IMR-90 (cell line): Measurements from ENCODE around the gene RAD51. TPM values are rescaled to one million over a fixed set of nuclear protein-coding genes. Genes with fewer than 3 reads are reported as not detected.

Experiments
- ATAC-seq: fragments of 200-7000 bp; cut with Tn5 transposase; 2 replicates; pipeline ENCODE4 v1.9.1; 2020; ENCODE audit warnings: low read depth, mild to moderate bottlenecking, moderate library complexity
- BruUV-seq: library from RNA; stranded (reverse); fragments of 400-500 nt; replicated peaks from 2 replicates; lab custom pipeline; 2021; lab: Mats Ljungman, UMichigan
- CTCF ChIA-PET: fragments of 300-600 bp; formaldehyde crosslinking; extraction: SDS; loops from one replicate; lab custom pipeline; 2021; ENCODE audit warnings: antibody characterized with exemption; lab: Yijun Ruan, JAX
- POLR2A ChIA-PET: fragments of 300-600 bp; sonication (Branson Sonifier 250); formaldehyde crosslinking; loops from one replicate; lab custom pipeline; 2022; ENCODE audit warnings: antibody characterized with exemption; ENCODE audit not compliant: unreplicated experiment; lab: Charles Lee
- DNase-seq: peaks from one replicate; pipeline ENCODE4 v3.0.0; 2013
- H2AFZ ChIP-seq: replicated peaks from 2 replicates; pipeline ENCODE3; 2013; ENCODE audit warnings: low read length, mild to moderate bottlenecking; ENCODE audit not compliant: poor library complexity
- H2AK5ac ChIP-seq: 2 replicates; pipeline ENCODE4 v1.6.1; 2013; ENCODE audit warnings: low read depth, low read length, inconsistent platforms
- H2AK9ac ChIP-seq: replicated peaks from 2 replicates; pipeline ENCODE3; 2013; ENCODE audit warnings: mild to moderate bottlenecking, low read depth, low read length, moderate library complexity; ENCODE audit not compliant: poor library complexity
- H2BK120ac ChIP-seq: 2 replicates; pipeline ENCODE4 v1.6.1; 2013; ENCODE audit warnings: low read depth, low read length, inconsistent platforms
- H2BK15ac ChIP-seq: 3 replicates; pipeline ENCODE4 v1.6.1; 2013; ENCODE audit warnings: low read depth, low read length, inconsistent platforms
- H2BK20ac ChIP-seq: 2 replicates; pipeline ENCODE4 v1.6.1; 2013; ENCODE audit warnings: low read depth, mild to moderate bottlenecking, inconsistent platforms, low read length, moderate library complexity
- H2BK5ac ChIP-seq: 2 replicates; pipeline ENCODE4 v1.6.1; 2013; ENCODE audit warnings: mild to moderate bottlenecking, low read depth, low read length, inconsistent platforms; ENCODE audit not compliant: poor library complexity, severe bottlenecking
- H3K14ac ChIP-seq: replicated peaks from 2 replicates; pipeline ENCODE4 v1.6.1; 2013; ENCODE audit warnings: low read depth, low read length, inconsistent platforms
- H3K18ac ChIP-seq: 2 replicates; pipeline ENCODE4 v1.6.1; 2013; ENCODE audit warnings: low read depth, low read length, control low read depth
- H3K23ac ChIP-seq: 2 replicates; pipeline ENCODE4 v1.6.1; 2013; ENCODE audit warnings: low read depth, low read length, inconsistent platforms
- H3K27ac ChIP-seq: 2 replicates; pipeline ENCODE4 v1.5.1; 2013; ENCODE audit warnings: mild to moderate bottlenecking, control low read depth, low read length; ENCODE audit not compliant: insufficient read depth
- H3K27me3 ChIP-seq: 2 replicates; pipeline ENCODE4 v1.6.1; 2013; ENCODE audit warnings: low read length; ENCODE audit not compliant: control insufficient read depth, insufficient read depth
- H3K36me3 ChIP-seq: 2 replicates; pipeline ENCODE4 v1.6.1; 2013; ENCODE audit warnings: low read length, mixed read lengths; ENCODE audit not compliant: control insufficient read depth, insufficient read depth
- H3K4ac ChIP-seq: 2 replicates; pipeline ENCODE4 v1.6.1; 2013; ENCODE audit warnings: low read depth, low read length, inconsistent platforms
- H3K4me1 ChIP-seq: 2 replicates; pipeline ENCODE4 v1.6.1; 2013; ENCODE audit warnings: low read length, mixed read lengths; ENCODE audit not compliant: control insufficient read depth, insufficient read depth
- H3K4me2 ChIP-seq: 2 replicates; pipeline ENCODE4 v1.6.1; 2013; ENCODE audit warnings: low read depth, mild to moderate bottlenecking, control low read depth, low read length, moderate library complexity
- H3K4me3 ChIP-seq: 2 replicates; pipeline ENCODE4 v1.5.1; 2013; ENCODE audit warnings: low read depth, mild to moderate bottlenecking, control low read depth, low read length, moderate library complexity; ENCODE audit not compliant: insufficient read depth
- H3K56ac ChIP-seq: 2 replicates; pipeline ENCODE4 v1.6.1; 2013; ENCODE audit warnings: low read length, inconsistent platforms; ENCODE audit not compliant: insufficient read depth; ENCODE audit errors: extremely low read depth
- H3K79me1 ChIP-seq, 2 experiments: 2 replicates each; pipeline ENCODE4 v1.6.1; 2013; ENCODE audit warnings: low read length in 2 of 2, inconsistent platforms in 1 of 2, low read depth in 1 of 2
- H3K9ac ChIP-seq: 2 replicates; pipeline ENCODE4 v1.6.1; 2013; ENCODE audit warnings: low read depth, low read length, control low read depth
- H3K9me1 ChIP-seq: 2 replicates; pipeline ENCODE4 v1.6.1; 2013; ENCODE audit warnings: low read length, inconsistent platforms; ENCODE audit not compliant: insufficient read depth
- H3K9me3 ChIP-seq: 2 replicates; pipeline ENCODE4 v1.6.1; 2013; ENCODE audit warnings: low read length; ENCODE audit not compliant: control insufficient read depth, insufficient read depth
- H4K20me1 ChIP-seq: 2 replicates; pipeline ENCODE4 v1.6.1; 2013; ENCODE audit warnings: low read length, inconsistent platforms; ENCODE audit not compliant: insufficient read depth
- H4K5ac ChIP-seq: 2 replicates; pipeline ENCODE4 v1.6.1; 2013; ENCODE audit warnings: mild to moderate bottlenecking, low read depth, low read length, control low read depth
- H4K8ac ChIP-seq, 2 experiments: 2 replicates each; pipeline ENCODE4 v1.6.1; 2013; ENCODE audit warnings: low read depth in 2 of 2, low read length in 2 of 2, control low read depth in 1 of 2, inconsistent platforms in 1 of 2
- H4K91ac ChIP-seq: 2 replicates; pipeline ENCODE4 v1.6.1; 2013; ENCODE audit warnings: low read depth, low read length, inconsistent platforms; ENCODE audit not compliant: insufficient read depth
- CHD1 ChIP-seq: IDR thresholded peaks from 2 replicates; pipeline ENCODE4 v1.6.1; 2012; ENCODE audit warnings: low read depth, low read length, improper control_type of control experiment
- CTCF ChIP-seq: conservative IDR thresholded peaks from 2 replicates; pipeline ENCODE4 v1.5.1; 2012; ENCODE audit warnings: mild to moderate bottlenecking, low read depth, low read length, improper control_type of control experiment
- ELK1 ChIP-seq: fragments of 150-350 bp; IDR thresholded peaks from 2 replicates; pipeline ENCODE4 v1.6.1; 2016; ENCODE audit warnings: low read depth, mild to moderate bottlenecking, low read length, moderate library complexity, borderline replicate concordance
- FOS ChIP-seq: fragments of 150-350 bp; IDR thresholded peaks from 2 replicates; pipeline ENCODE4 v1.6.1; 2016; ENCODE audit warnings: low read depth, low read length
- MAZ ChIP-seq: IDR thresholded peaks from 2 replicates; pipeline ENCODE4 v1.6.1; 2012; ENCODE audit warnings: low read depth, mild to moderate bottlenecking, low read length, improper control_type of control experiment, moderate library complexity, borderline replicate concordance
- MXI1 ChIP-seq: IDR thresholded peaks from 2 replicates; pipeline ENCODE4 v1.6.1; 2012; ENCODE audit warnings: low read depth, mild to moderate bottlenecking, low read length, moderate library complexity, borderline replicate concordance
- POLR2A ChIP-seq: IDR thresholded peaks from 2 replicates; pipeline ENCODE4 v1.6.1; 2012; ENCODE audit warnings: mild to moderate bottlenecking, low read depth, low read length
- RCOR1 ChIP-seq: IDR thresholded peaks from 2 replicates; pipeline ENCODE4 v1.6.1; 2012; ENCODE audit warnings: mild to moderate bottlenecking, low read length, improper control_type of control experiment; ENCODE audit not compliant: insufficient replicate concordance
- SMC3 ChIP-seq: fragments of 150-350 bp; IDR thresholded peaks from 2 replicates; pipeline ENCODE4 v1.6.1; 2016; ENCODE audit warnings: low read depth, mild to moderate bottlenecking, antibody characterized with exemption, low read length, moderate library complexity
- WGBS, 2 experiments: methylation state at CpG; one replicate each; pipeline versions ENCODE4 v1.1.5 to v1.1.7; 2013; ENCODE audit warnings: missing lambda C conversion rate in 2 of 2; ENCODE audit not compliant: insufficient read length in 1 of 2; ENCODE audit errors: extremely low coverage in 2 of 2; 5-methylcytosine and 5-hydroxymethylcytosine counted together
- dilution Hi-C: fragments of 300-500 bp; cut with HindIII; formaldehyde crosslinking; loops from one replicate; pipeline ENCODE4 v1.14.3; 2018; ENCODE audit warnings: low sequenced_read_pairs; ENCODE audit not compliant: unreplicated experiment
- in situ Hi-C: fragments of 300-500 bp; cut with MboI; formaldehyde crosslinking; loops from 3 replicates; pipeline ENCODE4 v1.14.3; 2019; ENCODE audit warnings: low sequenced_read_pairs, inconsistent platforms, mixed read lengths
- intact Hi-C: fragments of 100-400 bp; cut with micrococcal nuclease; formaldehyde crosslinking; loops from 2 replicates; pipeline ENCODE4 v1.10.0; 2022
- polyA plus RNA-seq, 3 experiments: library from polyadenylated mRNA; depleted of rRNA; stranded (reverse); fragments of >200 nt; gene quantifications; 2 replicates each; pipeline ENCODE4 v1.2.3, GENCODE V29; 2012; ENCODE audit warnings: low replicate concordance in 1 of 3
- total RNA-seq: library from RNA; depleted of rRNA; stranded (reverse); fragments of >200 nt; gene quantifications from 2 replicates; pipeline ENCODE4 v1.2.3, GENCODE V29; 2012

RAD51 gene
- total and polyA plus RNA-seq, 2 of the 4 experiments (the other 2 are of a cell fraction) = 6.8 to 8.4 TPM

- in situ Hi-C loops = no loop called here
- CTCF ChIA-PET = no interaction called here
These were observed 65.0 kb downstream of the RAD51 start for GRCh38 chr15:40759961-40760360.

More at GRCh38 chr15:40759961-40760360, 65.0 kb downstream of the RAD51 start:
- Histone ChIP-seq H2AK5ac (no peak overlapping the region), H3K27me3 (no peaks in the 10 kb centered on the region; the same call in 1 of the 2 replicates), H4K20me1 (no peaks in the 10 kb centered on the region), H3K4me2 (no peak overlapping the region), H3K27ac (no peak overlapping the region), H4K8ac (no peak overlapping the region), H4K5ac (no peak overlapping the region), H2BK20ac (no peak overlapping the region), H3K4me3 (no peak overlapping the region), H3K4ac (no peak overlapping the region), H3K18ac (no peak overlapping the region), H3K36me3 (no peaks in the 10 kb centered on the region), H4K91ac (no peak overlapping the region), H3K9me3 (no peaks in the 10 kb centered on the region), H3K56ac (no peak overlapping the region), H3K23ac (no peak overlapping the region), H2AK9ac (no peak overlapping the region), H2BK5ac (no peak overlapping the region), H2AFZ (no peak overlapping the region), H3K79me1 (no peaks in the 10 kb centered on the region; a peak in 1 of 4 replicates), H2BK120ac (no peak overlapping the region), H3K9ac (no peak overlapping the region), H2BK15ac (no peak overlapping the region), H3K4me1 (peaks cover 10% of the 10 kb centered on the region), H3K14ac (no peak overlapping the region), H3K9me1 (peaks cover 5% of the 10 kb centered on the region; the same call in 1 of the 2 replicates)
- intact Hi-C loops (no loop called here), dilution Hi-C loops (no loop called here)
- ATAC-seq = no peak
- WGBS, 2 experiments = 100% methylated on average over 3 of the region's 5 CpGs; no CpG with 5 or more reads in 1 of the 2 experiments
- no peak for DNase-seq
- TF ChIP-seq MAZ (no peak), CHD1 (no peak), CTCF (no peak), ELK1 (no peak), SMC3 (no peak), MXI1 (no peak), POLR2A (no peak), RCOR1 (no peak), FOS (no peak)
- no TSS peak for BruUV-seq
- POLR2A ChIA-PET = no interaction called here
